Fibroblast of the conjunctiva (primary cell): ENCODE data around the gene KRT80.

Experiments
- DNase-seq: peaks from one replicate; pipeline ENCODE4 v3.0.0-alpha.2; 2010; ENCODE audit warnings: low read depth

The KRT80 gene

GRCh38 chr12:52228931-52229330 lies 37.1 kb upstream of the KRT80 start:
- no peak for DNase-seq

- no peak for DNase-seq
These were observed 36.6 kb upstream of the KRT80 start for GRCh38 chr12:52228366-52228765.

- no peak for DNase-seq
These were observed 35.9 kb upstream of the KRT80 start for GRCh38 chr12:52227606-52228166.

GRCh38 chr12:52226446-52226845 lies 34.6 kb upstream of the KRT80 start:
- DNase-seq: no peak

- DNase-seq: no peak
These were observed 33.9 kb upstream of the KRT80 start for GRCh38 chr12:52225752-52226151.

- DNase-seq: no peak
These were observed 32.3 kb upstream of the KRT80 start for GRCh38 chr12:52224151-52224550.

- no peak for DNase-seq
These were observed 31.7 kb upstream of the KRT80 start for GRCh38 chr12:52223406-52224039.

GRCh38 chr12:52222692-52223091 lies 30.9 kb upstream of the KRT80 start:
- DNase-seq: no peak

- peak; percentile 30 for DNase-seq
These were observed 30.2 kb upstream of the KRT80 start for GRCh38 chr12:52221912-52222457.

- no peak for DNase-seq
These were observed 29.4 kb upstream of the KRT80 start for GRCh38 chr12:52221070-52221781.

- DNase-seq: no peak
These were observed 28.7 kb upstream of the KRT80 start for GRCh38 chr12:52220477-52220876.

- no peak for DNase-seq
These were observed 26.2 kb upstream of the KRT80 start for GRCh38 chr12:52218001-52218400.

GRCh38 chr12:52217223-52217622 lies 25.4 kb upstream of the KRT80 start:
- DNase-seq: no peak

GRCh38 chr12:52216807-52217206 lies 25.0 kb upstream of the KRT80 start:
- no peak for DNase-seq

GRCh38 chr12:52216100-52216499 lies 24.3 kb upstream of the KRT80 start:
- DNase-seq: no peak

- no peak for DNase-seq
These were observed 23.8 kb upstream of the KRT80 start for GRCh38 chr12:52215587-52216031.

GRCh38 chr12:52214421-52214802 lies 22.6 kb upstream of the KRT80 start:
- DNase-seq: no peak

GRCh38 chr12:52213564-52214420 lies 22.0 kb upstream of the KRT80 start:
- peak; percentile 73 for DNase-seq

- no peak for DNase-seq
These were observed 21.1 kb upstream of the KRT80 start for GRCh38 chr12:52212701-52213563.

- DNase-seq: no peak
These were observed 20.1 kb upstream of the KRT80 start for GRCh38 chr12:52211716-52212585.
